ENCODE data around the gene CDC42BPG. TPM values are rescaled to one million over a fixed set of nuclear protein-coding genes. Genes with fewer than 3 reads are reported as not detected.

CDC42BPG gene
- total and polyA plus RNA-seq, 5 donors, result 0.36 to 2.3 (median 0.71) TPM

DNA sequence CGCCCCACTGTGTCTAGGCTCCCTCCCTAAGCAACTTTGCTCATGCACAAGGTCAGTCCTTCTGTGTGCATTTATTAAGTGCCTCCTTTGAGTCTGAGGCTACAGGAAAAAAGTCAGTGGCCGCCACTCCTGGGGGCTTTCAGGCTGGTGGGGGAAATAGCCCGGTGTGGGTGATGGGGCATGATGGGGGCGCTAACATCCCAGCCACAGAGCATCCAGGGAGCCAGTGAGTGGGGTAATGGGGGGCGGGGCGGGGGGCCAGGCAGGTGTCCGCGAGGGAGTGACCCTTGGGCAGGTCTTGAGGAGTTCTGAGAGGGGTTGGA lies 43.9 kb upstream of the CDC42BPG start:
- ATAC-seq, result no peak

DNA sequence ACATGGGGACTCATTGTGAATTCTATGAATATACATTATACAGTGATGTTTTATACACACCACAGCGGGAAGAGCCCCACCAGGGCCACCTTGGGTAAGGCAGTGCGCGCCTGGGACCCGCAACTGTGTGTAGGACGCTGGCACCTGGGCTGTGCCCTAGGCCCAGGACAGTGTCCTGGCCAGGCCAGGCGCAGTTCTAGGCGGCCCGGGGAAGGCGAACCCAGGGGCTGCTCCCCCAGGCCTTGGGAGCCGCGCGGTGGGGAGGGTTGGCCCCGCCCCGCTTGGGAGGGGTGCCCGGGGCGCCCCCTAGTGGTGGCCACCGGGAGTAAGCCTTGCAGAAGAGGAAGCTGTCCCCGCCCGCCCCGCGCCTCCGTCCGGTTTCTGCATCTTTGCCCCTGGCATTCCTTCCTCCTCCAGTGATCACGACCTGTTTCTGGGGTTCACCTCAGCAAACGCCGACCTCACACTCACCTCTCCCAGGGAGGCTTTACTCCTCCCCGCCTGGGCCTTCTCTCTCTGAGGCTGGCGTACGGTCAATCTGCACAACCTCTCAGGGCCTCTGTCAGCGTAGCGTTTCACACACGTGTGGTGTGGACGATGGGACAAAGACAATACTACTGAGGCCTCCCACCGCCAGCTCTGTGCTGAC lies 43.4 kb upstream of the CDC42BPG start:
- Histone ChIP-seq H3K4me3 (ENCODE audit: low read length) (no peak overlapping the region), H3K4me1 (ENCODE audit: control insufficient read depth, insufficient read depth, low read length) (no peaks in the 10 kb centered on the region), H3K27me3 (ENCODE audit: control insufficient read depth, insufficient read depth) (no peaks in the 10 kb centered on the region), H3K27ac (ENCODE audit: low read length) (no peak overlapping the region), H3K9me3 (ENCODE audit: control insufficient read depth, low read length) (no peaks in the 10 kb centered on the region)
- 12% methylated on average over 34 of the region's 34 CpGs for WGBS
- ATAC-seq (peak; percentile 88 to 91), DNase-seq (peak; percentile 83 to 95 (median 93))
- intact Hi-C loops (cut with DNase I), result no loop called here

More for the DNA sequence above, 43.9 kb upstream of the CDC42BPG start:
- DNase-seq, result peak in 1 of 3 donors; percentile 50
- H3K27ac ChIP-seq (ENCODE audit: low read length), result no peak overlapping the region
- intact Hi-C loops (cut with DNase I), result no loop called here
- no peaks in the 10 kb centered on the region for H3K27me3 ChIP-seq (ENCODE audit: control insufficient read depth, insufficient read depth)
- H3K9me3 ChIP-seq (ENCODE audit: control insufficient read depth, low read length), result no peaks in the 10 kb centered on the region
- 69% methylated on average over 8 of the region's 8 CpGs for WGBS
- H3K4me3 ChIP-seq (ENCODE audit: low read length), result no peak overlapping the region
- no peaks in the 10 kb centered on the region for H3K4me1 ChIP-seq (ENCODE audit: control insufficient read depth, insufficient read depth, low read length)

DNA sequence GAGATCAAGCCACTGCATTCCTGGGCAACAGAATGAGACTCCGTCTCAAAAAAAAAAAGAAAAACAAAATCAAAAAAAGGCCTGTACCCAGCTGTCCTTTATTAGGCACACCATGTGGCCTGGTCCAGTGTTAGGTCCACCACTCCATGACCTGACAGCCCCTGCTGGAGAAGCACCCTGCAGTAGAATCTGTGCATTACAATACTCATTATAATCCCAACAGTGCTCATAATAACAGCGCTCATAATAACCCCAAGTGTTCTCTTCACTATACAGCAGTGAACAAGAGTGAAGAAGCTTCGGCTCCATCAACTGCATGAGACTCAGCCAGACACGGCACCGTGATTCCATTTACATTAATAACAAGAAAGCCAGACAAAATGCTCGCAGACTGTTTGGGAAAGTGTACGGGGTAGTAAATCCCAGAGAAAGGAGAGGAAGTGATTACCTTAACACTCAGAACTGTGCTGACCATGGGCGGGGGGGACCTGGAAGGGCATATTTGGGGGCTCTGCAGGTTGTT lies 42.8 kb upstream of the CDC42BPG start:
- Histone ChIP-seq H3K27me3 (ENCODE audit: control insufficient read depth, insufficient read depth) (no peaks in the 10 kb centered on the region), H3K9me3 (ENCODE audit: control insufficient read depth, low read length) (no peaks in the 10 kb centered on the region), H3K27ac (ENCODE audit: low read length) (no peak overlapping the region), H3K4me1 (ENCODE audit: control insufficient read depth, insufficient read depth, low read length) (no peaks in the 10 kb centered on the region), H3K4me3 (ENCODE audit: low read length) (no peak overlapping the region)
- ATAC-seq, result no peak
- intact Hi-C loops (cut with DNase I), result no loop called here
- 83% methylated on average over 8 of the region's 8 CpGs for WGBS
- DNase-seq, result no peak

DNA sequence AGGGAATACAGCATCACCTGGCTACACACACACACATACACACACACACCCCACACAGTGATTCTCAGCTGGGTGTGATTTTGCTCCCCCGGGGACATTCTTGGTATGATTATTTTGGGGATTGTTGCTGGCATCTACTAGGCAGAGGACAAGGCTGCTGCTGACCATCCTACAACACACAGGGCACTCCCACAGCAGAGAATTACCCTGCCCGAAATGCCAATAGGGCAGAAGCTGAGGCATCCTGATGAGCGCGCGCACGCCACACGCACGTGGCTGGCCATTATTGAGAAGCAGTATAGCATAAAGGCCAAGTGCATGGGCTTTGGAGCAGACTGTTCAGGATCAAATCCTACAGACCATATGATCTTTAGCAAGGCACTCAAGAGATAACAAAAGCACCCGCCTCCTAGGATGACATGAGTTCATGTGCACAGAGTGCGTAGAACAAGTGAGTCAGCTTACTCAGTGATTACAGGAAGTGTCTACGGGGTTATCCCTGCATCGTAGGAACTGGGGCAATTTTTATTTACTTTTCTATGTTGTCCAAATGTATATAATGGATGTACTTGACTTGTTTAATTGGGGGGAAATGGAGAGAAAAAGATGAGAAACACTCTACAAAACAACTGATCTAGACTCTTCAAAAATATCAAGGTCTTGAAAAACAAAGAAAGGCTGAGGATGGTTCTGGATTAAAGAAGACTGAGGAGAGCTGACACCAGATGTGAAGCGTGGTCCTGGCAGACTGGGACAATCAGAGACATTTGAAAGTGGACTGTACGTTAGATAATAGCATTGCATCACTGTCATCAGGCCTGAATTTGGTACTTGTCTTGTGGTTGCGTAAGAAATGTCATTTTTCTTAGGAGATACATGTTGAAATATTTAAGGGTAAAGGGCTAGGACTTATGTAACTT lies 41.2 kb upstream of the CDC42BPG start:
- no peaks in the 10 kb centered on the region for H3K9me3 ChIP-seq (ENCODE audit: control insufficient read depth, low read length)
- ATAC-seq (no peak), DNase-seq (no peak)
- 76% methylated on average over 15 of the region's 15 CpGs for WGBS
- H3K4me1 ChIP-seq (ENCODE audit: control insufficient read depth, insufficient read depth, low read length), result no peaks in the 10 kb centered on the region
- no peak overlapping the region for H3K27ac ChIP-seq (ENCODE audit: low read length)
- H3K27me3 ChIP-seq (ENCODE audit: control insufficient read depth, insufficient read depth), result no peaks in the 10 kb centered on the region
- no peak overlapping the region for H3K4me3 ChIP-seq (ENCODE audit: low read length)
- intact Hi-C loops (cut with DNase I), result no loop called here

- Histone ChIP-seq H3K27me3 (ENCODE audit: control insufficient read depth, insufficient read depth) (no peaks in the 10 kb centered on the region), H3K27ac (ENCODE audit: low read length) (no peak overlapping the region), H3K9me3 (ENCODE audit: control insufficient read depth, low read length) (no peaks in the 10 kb centered on the region), H3K4me1 (ENCODE audit: control insufficient read depth, insufficient read depth, low read length) (no peaks in the 10 kb centered on the region), H3K4me3 (ENCODE audit: low read length) (no peak overlapping the region)
- WGBS, result 91% methylated on average over 8 of the region's 8 CpGs
- intact Hi-C loops (cut with DNase I), result no loop called here
- no peak for DNase-seq
- ATAC-seq, result no peak
These were observed 39.6 kb upstream of the CDC42BPG start for GRCh38 chr11:64884019-64884418.

DNA sequence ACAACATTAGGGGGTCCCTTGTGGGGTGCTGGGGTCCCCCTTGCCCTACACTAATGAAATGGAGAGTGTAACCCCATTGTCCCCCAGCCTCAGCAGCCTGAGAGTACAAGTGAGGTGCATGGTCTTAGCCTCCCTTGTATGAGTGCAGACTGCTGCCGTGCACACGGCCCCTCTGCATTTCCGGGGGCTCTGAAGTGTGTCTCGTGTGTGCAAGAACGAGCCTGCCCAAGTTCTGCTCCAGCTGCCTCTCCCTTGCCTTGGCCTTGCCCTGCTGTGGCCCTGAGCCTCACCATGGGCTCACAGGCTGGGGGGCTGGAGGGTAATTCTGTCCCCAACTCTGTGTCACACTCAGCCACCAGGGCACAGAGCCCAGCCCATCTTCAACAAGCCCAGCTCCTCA lies 39.1 kb upstream of the CDC42BPG start:
- H3K27ac ChIP-seq (ENCODE audit: low read length), result no peak overlapping the region
- WGBS, result 91% methylated on average over 5 of the region's 5 CpGs
- H3K4me3 ChIP-seq (ENCODE audit: low read length), result no peak overlapping the region
- intact Hi-C loops (cut with DNase I), result no loop called here
- no peaks in the 10 kb centered on the region for H3K27me3 ChIP-seq (ENCODE audit: control insufficient read depth, insufficient read depth)
- H3K4me1 ChIP-seq (ENCODE audit: control insufficient read depth, insufficient read depth, low read length), result no peaks in the 10 kb centered on the region
- ATAC-seq (no peak), DNase-seq (peak in 1 of 3 donors; percentile 49)
- H3K9me3 ChIP-seq (ENCODE audit: control insufficient read depth, low read length), result no peaks in the 10 kb centered on the region

GRCh38 chr11:64882243-64882642 lies 37.8 kb upstream of the CDC42BPG start:
- WGBS, result 70% methylated on average over 5 of the region's 5 CpGs
- no peak for ATAC-seq
- Histone ChIP-seq H3K27me3 (ENCODE audit: control insufficient read depth, insufficient read depth) (no peaks in the 10 kb centered on the region), H3K9me3 (ENCODE audit: control insufficient read depth, low read length) (no peaks in the 10 kb centered on the region), H3K4me1 (ENCODE audit: control insufficient read depth, insufficient read depth, low read length) (no peaks in the 10 kb centered on the region), H3K27ac (ENCODE audit: low read length) (no peak overlapping the region), H3K4me3 (ENCODE audit: low read length) (no peak overlapping the region)
- intact Hi-C loops (cut with DNase I), result no loop called here
- DNase-seq, result no peak

DNA sequence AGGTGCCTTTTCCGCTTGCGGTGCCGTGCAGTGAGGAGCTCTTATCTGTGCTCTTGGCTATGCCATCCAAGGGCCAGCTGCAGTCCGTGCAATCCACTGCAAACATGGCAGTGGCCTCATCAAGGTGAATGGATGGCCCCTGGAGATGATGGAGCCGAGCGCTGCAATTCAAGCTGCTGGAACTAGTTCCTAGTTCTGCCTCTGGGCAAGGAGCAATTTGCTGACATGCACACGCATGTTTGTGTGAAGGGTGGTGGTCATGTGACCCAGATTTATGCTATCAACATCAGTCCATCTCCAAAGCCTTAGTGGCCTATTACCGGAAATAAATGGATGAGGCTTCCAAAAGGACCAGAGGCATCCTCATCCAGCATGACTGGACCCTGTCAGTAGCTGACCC lies 37.0 kb upstream of the CDC42BPG start:
- ATAC-seq, result no peak
- Histone ChIP-seq H3K4me3 (ENCODE audit: low read length) (no peak overlapping the region), H3K9me3 (ENCODE audit: control insufficient read depth, low read length) (no peaks in the 10 kb centered on the region), H3K27me3 (ENCODE audit: control insufficient read depth, insufficient read depth) (no peaks in the 10 kb centered on the region), H3K27ac (ENCODE audit: low read length) (no peak overlapping the region), H3K4me1 (ENCODE audit: control insufficient read depth, insufficient read depth, low read length) (no peaks in the 10 kb centered on the region)
- DNase-seq, result no peak
- intact Hi-C loops (cut with DNase I), result no loop called here
- 79% methylated on average over 8 of the region's 8 CpGs for WGBS

DNA sequence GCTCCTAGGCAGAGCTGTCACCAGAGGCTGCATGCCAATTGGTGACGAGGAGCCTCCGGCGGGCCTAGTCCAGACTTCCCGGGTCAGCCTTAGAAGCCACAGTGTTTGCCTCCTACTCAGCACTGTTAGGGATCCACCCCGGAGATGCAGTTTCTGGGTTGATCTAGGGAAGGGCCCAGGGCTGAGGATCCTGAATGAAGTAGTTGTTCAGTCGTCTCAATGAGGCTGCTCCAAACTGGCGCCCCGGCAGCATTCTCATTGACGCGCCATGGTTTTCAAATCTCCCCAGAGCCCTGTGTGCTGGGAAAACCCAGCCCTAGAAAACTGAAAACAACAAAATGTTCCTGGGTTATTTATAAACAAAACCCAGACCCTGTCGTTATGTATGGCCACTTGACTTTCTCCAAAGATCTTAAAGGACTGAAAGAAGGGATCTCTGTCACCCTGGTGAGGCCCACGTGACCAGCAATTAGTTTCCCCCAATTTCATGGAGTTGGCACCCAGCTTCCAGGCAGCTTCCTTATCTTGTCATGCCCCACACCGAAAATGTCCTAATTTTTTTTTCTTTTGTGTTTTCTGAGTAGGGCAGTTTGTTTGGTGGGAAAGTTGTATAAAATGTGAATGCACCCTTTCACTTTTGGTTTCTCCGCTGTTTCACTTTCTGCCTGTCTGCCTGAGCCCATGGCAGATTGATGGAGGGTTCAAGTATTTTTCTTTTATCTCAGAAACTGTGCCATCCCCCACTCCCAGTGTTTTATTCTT lies 36.0 kb upstream of the CDC42BPG start:
- DNase-seq (peak; percentile 67 to 84 (median 78)), ATAC-seq (no peak)
- intact Hi-C loops (cut with DNase I), result no loop called here
- H3K27me3 ChIP-seq (ENCODE audit: control insufficient read depth, insufficient read depth), result no peaks in the 10 kb centered on the region
- peaks cover 3% of the 10 kb centered on the region for H3K4me1 ChIP-seq (ENCODE audit: control insufficient read depth, insufficient read depth, low read length)
- H3K9me3 ChIP-seq (ENCODE audit: control insufficient read depth, low read length), result no peaks in the 10 kb centered on the region
- H3K27ac ChIP-seq (ENCODE audit: low read length), result peak overlapping the region; percentile 50
- H3K4me3 ChIP-seq (ENCODE audit: low read length), result no peak overlapping the region
- 55% methylated on average over 14 of the region's 14 CpGs for WGBS

- no peaks in the 10 kb centered on the region for H3K9me3 ChIP-seq (ENCODE audit: control insufficient read depth, low read length)
- peak overlapping the region; percentile 61 for H3K4me3 ChIP-seq (ENCODE audit: low read length)
- H3K4me1 ChIP-seq (ENCODE audit: control insufficient read depth, insufficient read depth, low read length), result peaks cover 3% of the 10 kb centered on the region
- intact Hi-C loops (cut with DNase I), result no loop called here
- H3K27ac ChIP-seq (ENCODE audit: low read length), result peak overlapping the region; percentile 95
- ATAC-seq (peak; percentile 1 to 9), DNase-seq (no peak)
- H3K27me3 ChIP-seq (ENCODE audit: control insufficient read depth, insufficient read depth), result no peaks in the 10 kb centered on the region
- WGBS, result 15% methylated on average over 16 of the region's 16 CpGs
These were observed 34.9 kb upstream of the CDC42BPG start for GRCh38 chr11:64879244-64879900.

All from right cardiac atrium (tissue), 5 donors.